ENCODE measurements around the gene DIRAS1.

The DIRAS1 gene

GRCh38 chr19:2765376-2765775 is 44.2 kb upstream of the DIRAS1 start:
- H3K4me3 ChIP-seq (ENCODE audit: low read length), result no peak overlapping the region
- no peaks in the 10 kb centered on the region for H3F3A ChIP-seq (ENCODE audit: control insufficient read depth, insufficient read depth)
- no peaks in the 10 kb centered on the region for H3K9me2 ChIP-seq (replicated peaks; ENCODE audit: control insufficient read depth, low read length)
- no peak overlapping the region for H3K4me2 ChIP-seq (ENCODE audit: low read length)
- H3K4me1 ChIP-seq (ENCODE audit: control insufficient read depth, low read length), result no peaks in the 10 kb centered on the region
- H3K9me3 ChIP-seq (ENCODE audit: control insufficient read depth, insufficient read depth, low read length), result no peaks in the 10 kb centered on the region
- no peaks in the 10 kb centered on the region for H4K20me1 ChIP-seq (ENCODE audit: control insufficient read depth, insufficient read depth, low read depth, low read length)
- TF ChIP-seq CTCF (IDR thresholded peaks at IDR 0.05; ENCODE audit: low read depth, low read length, poor library complexity, severe bottlenecking) (no peak), EZH2phosphoT487 (IDR thresholded peaks at IDR 0.05; ENCODE audit: borderline replicate concordance, low read length) (no peak)
- H3K79me2 ChIP-seq (ENCODE audit: control insufficient read depth, low read length), result peaks cover 29% of the 10 kb centered on the region
- no peak overlapping the region for H3K27ac ChIP-seq (ENCODE audit: low read depth, low read length)
- H3K27me3 ChIP-seq (ENCODE audit: control insufficient read depth, low read length), result no peaks in the 10 kb centered on the region
- H3K36me3 ChIP-seq (ENCODE audit: control insufficient read depth, low read length), result peaks cover 86% of the 10 kb centered on the region

GRCh38 chr19:2764945-2765344 is 43.8 kb upstream of the DIRAS1 start:
- peaks cover 83% of the 10 kb centered on the region for H3K36me3 ChIP-seq (ENCODE audit: control insufficient read depth, low read length)
- TF ChIP-seq EZH2phosphoT487 (IDR thresholded peaks at IDR 0.05; ENCODE audit: borderline replicate concordance, low read length) (no peak), CTCF (IDR thresholded peaks at IDR 0.05; ENCODE audit: low read depth, low read length, poor library complexity, severe bottlenecking) (no peak)

GRCh38 chr19:2763687-2764086 is 42.5 kb upstream of the DIRAS1 start:
- no peak for TF ChIP-seq CTCF (IDR thresholded peaks at IDR 0.05; ENCODE audit: low read depth, low read length, poor library complexity, severe bottlenecking)
- TF ChIP-seq EZH2phosphoT487 (IDR thresholded peaks at IDR 0.05; ENCODE audit: borderline replicate concordance, low read length), result no peak
- H3K4me2 ChIP-seq (ENCODE audit: low read length), result no peak overlapping the region
- H3K27me3 ChIP-seq (ENCODE audit: control insufficient read depth, low read length), result no peaks in the 10 kb centered on the region
- H3K27ac ChIP-seq (ENCODE audit: low read depth, low read length), result no peak overlapping the region
- H3K4me1 ChIP-seq (ENCODE audit: control insufficient read depth, low read length), result no peaks in the 10 kb centered on the region
- H3K36me3 ChIP-seq (ENCODE audit: control insufficient read depth, low read length), result peaks cover 82% of the 10 kb centered on the region
- no peaks in the 10 kb centered on the region for H3K9me3 ChIP-seq (ENCODE audit: control insufficient read depth, insufficient read depth, low read length)
- no peaks in the 10 kb centered on the region for H4K20me1 ChIP-seq (ENCODE audit: control insufficient read depth, insufficient read depth, low read depth, low read length)
- H3K4me3 ChIP-seq (ENCODE audit: low read length), result no peak overlapping the region
- H3F3A ChIP-seq (ENCODE audit: control insufficient read depth, insufficient read depth), result no peaks in the 10 kb centered on the region
- peaks cover 12% of the 10 kb centered on the region for H3K79me2 ChIP-seq (ENCODE audit: control insufficient read depth, low read length)
- H3K9me2 ChIP-seq (replicated peaks; ENCODE audit: control insufficient read depth, low read length), result no peaks in the 10 kb centered on the region

More at GRCh38 chr19:2764945-2765344, 43.8 kb upstream of the DIRAS1 start:
- Histone ChIP-seq H3K4me1 (ENCODE audit: control insufficient read depth, low read length) (no peaks in the 10 kb centered on the region), H3F3A (ENCODE audit: control insufficient read depth, insufficient read depth) (no peaks in the 10 kb centered on the region), H3K4me2 (ENCODE audit: low read length) (no peak overlapping the region), H4K20me1 (ENCODE audit: control insufficient read depth, insufficient read depth, low read depth, low read length) (no peaks in the 10 kb centered on the region), H3K4me3 (ENCODE audit: low read length) (no peak overlapping the region), H3K27me3 (ENCODE audit: control insufficient read depth, low read length) (no peaks in the 10 kb centered on the region), H3K9me3 (ENCODE audit: control insufficient read depth, insufficient read depth, low read length) (no peaks in the 10 kb centered on the region), H3K9me2 (replicated peaks; ENCODE audit: control insufficient read depth, low read length) (no peaks in the 10 kb centered on the region), H3K27ac (ENCODE audit: low read depth, low read length) (no peak overlapping the region), H3K79me2 (ENCODE audit: control insufficient read depth, low read length) (peaks cover 24% of the 10 kb centered on the region)
